ENCODE results near the gene RPS6KA4.

The RPS6KA4 gene

DNA sequence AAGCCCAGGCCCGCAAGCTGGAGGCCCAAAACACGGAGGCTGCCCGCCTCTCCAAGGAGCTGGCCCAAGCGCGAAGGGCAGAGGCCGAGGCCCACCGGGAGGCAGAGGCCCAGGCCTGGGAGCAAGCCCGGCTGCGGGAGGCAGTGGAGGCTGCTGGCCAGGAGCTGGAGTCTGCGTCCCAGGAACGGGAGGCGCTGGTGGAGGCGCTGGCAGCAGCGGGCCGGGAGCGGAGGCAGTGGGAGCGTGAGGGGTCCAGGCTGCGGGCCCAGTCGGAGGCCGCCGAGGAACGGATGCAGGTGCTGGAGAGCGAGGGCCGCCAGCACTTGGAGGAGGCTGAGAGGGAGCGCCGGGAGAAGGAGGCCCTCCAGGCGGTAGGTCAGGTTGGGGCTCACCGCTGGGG, 14.2 kb upstream of the RPS6KA4 start:
- in situ Hi-C loops (cut with HindIII; ENCODE audit: low sequenced_read_pairs), result no loop called here

DNA sequence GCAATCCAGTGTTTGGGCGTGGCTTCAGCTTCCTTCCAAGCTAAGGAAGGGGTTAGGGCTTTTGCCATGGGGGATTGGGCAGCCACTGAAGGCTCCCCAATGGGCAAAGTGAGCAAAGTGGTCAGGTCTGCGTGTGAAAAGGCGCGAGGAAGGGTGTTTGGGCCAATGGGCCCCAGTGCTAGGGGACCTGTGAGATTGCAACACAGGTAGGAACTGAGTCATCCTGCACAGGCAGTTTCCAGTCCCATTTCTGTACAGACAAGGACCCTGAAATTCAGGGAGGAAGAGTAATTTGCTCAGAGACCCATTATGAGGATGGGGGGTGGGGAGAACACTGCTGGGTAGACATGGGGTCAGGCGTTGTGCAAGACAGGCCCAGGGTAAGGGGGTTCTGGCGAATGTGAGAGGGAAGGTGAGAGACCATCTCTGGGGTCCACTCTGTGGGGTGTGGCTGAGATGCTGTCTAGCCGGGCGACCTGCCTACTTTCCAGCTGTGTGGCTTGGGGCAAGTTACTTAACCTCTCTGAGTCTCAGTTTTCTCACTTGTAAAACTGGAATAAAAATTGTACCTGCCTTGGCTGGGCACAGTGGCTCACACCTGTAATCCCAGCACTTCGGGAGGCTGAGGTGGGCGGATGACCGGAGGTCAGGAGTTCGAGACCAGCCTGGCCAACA, 11.6 kb upstream of the RPS6KA4 start:
- in situ Hi-C loops (cut with HindIII; ENCODE audit: low sequenced_read_pairs), result no loop called here

DNA sequence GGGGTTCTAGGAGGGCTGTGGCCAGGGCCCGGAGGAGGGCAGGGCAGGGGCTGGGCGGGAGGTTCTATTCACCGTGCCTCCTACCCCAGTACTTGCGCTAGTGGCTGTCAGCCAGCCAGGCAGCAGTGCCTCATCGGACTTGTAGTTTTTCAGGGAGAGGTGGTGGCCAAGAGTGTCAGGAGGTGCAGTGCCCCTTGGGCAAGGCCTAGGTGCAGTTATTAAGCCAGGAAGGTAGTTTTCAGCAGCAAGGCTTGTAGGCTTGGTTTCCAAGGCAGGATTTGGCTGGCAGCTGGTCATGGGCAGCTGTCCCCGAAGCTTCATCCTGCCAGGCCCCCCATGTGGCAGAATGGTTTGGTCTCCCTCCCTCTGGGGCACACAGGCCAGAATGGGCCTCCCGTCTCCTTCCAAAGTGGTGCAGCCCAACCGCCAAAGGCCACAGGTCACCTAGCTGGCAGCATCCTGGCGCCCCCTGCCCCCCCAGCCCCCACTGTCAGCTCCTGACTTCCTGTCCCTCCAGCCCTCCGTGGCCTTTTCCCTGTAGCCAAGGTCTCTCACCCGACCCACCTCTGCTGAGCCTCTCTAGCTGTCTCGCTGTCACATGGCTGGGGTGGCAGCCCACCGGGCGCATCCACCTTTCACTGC, 10.5 kb upstream of the RPS6KA4 start:
- in situ Hi-C loops (cut with HindIII; ENCODE audit: low sequenced_read_pairs), result no loop called here

DNA sequence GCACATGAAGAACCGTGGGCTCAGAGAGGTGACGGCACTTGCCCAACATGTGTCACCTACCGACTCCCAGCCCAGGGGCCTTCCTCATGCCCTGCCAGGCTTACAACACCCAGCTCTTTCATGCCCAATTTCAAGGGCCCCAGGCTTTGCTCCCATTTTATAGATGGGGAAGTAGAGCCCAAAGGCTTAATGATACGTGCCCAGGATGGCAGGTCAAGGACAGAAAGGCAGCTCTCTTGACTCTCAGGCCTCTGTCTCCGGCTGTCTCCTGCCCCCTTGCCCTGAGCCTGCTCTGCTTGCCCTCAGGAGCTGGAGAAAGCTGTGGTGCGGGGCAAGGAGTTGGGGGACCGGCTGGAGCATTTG, 10.0 kb upstream of the RPS6KA4 start:
- in situ Hi-C loops (cut with HindIII; ENCODE audit: low sequenced_read_pairs), result no loop called here

DNA sequence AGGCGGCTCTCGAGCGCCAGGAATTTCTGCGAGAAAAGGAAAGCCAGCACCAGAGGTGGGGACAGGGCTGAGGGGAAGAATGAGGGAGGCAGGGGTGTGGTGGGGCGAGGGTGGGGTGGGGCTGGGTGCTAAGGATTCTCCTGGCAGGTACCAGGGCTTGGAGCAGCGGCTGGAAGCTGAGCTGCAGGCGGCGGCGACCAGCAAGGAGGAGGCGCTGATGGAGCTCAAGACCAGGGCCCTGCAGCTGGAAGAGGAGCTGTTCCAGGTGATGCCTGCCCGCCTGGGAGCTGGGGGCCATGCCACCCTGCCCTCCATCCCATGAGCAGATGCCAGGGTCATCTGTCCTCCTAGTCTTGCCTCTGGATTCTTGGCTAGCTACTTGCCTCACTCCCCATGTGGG, 9.6 kb upstream of the RPS6KA4 start:
- in situ Hi-C loops (cut with HindIII; ENCODE audit: low sequenced_read_pairs), result no loop called here

DNA sequence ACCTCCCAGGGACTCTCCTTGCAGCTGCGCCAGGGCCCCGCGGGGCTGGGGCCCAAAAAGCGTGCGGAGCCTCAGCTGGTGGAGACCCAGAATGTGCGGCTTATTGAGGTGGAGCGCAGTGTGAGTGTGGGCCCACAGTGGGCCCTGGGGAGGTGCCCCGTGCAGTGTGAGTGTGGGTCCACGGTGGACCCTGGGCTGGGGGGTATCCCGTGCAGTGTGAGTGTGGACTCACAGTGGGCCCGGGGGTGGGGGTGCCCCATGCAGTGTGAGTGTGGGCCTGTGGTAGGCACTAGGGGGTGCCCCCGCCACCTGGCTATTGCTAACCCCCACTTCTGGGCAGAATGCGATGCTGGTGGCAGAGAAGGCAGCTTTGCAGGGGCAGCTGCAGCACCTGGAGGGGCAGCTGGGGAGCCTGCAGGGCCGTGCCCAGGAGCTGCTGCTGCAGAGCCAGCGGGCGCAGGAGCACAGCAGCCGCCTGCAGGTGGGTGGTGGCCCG, 7.8 kb upstream of the RPS6KA4 start:
- in situ Hi-C loops (cut with HindIII; ENCODE audit: low sequenced_read_pairs), result no loop called here

DNA sequence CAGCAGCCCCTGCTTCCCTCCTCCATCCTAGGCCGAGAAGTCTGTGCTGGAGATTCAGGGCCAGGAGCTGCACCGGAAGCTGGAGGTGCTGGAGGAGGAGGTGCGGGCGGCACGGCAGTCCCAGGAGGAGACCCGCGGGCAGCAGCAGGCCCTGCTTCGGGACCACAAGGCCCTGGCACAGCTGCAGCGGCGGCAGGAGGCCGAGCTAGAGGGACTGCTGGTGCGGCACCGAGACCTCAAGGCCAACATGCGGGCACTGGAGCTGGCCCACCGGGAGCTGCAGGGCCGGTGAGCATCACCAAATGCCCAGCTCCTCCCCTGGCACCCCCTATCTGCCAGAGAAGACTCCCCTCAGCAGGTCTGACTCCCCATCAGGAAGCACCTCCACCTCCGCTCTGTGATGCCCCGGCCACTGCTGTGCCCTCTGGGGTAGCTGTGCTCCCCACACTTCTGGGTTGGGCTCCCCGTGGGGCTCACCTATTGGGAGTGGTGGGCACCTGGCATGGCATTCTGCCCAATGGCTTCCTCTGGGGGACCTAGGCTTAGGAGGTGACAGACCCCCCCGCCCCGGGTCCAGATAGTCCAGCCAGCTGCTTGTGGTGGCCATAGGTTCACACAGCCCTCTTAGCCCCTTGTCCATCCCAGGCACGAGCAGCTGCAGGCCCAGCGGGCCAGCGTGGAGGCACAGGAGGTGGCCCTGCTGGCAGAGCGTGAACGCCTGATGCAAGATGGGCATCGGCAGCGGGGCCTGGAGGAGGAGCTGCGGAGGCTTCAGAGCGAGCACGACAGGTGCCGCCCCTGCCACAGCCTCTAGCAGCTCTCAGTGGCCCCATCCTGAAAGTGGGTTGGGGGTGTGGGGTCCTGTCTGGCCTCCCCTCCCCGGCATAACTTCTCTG, 6.6 kb upstream of the RPS6KA4 start:
- in situ Hi-C loops (cut with HindIII; ENCODE audit: low sequenced_read_pairs), result no loop called here

DNA sequence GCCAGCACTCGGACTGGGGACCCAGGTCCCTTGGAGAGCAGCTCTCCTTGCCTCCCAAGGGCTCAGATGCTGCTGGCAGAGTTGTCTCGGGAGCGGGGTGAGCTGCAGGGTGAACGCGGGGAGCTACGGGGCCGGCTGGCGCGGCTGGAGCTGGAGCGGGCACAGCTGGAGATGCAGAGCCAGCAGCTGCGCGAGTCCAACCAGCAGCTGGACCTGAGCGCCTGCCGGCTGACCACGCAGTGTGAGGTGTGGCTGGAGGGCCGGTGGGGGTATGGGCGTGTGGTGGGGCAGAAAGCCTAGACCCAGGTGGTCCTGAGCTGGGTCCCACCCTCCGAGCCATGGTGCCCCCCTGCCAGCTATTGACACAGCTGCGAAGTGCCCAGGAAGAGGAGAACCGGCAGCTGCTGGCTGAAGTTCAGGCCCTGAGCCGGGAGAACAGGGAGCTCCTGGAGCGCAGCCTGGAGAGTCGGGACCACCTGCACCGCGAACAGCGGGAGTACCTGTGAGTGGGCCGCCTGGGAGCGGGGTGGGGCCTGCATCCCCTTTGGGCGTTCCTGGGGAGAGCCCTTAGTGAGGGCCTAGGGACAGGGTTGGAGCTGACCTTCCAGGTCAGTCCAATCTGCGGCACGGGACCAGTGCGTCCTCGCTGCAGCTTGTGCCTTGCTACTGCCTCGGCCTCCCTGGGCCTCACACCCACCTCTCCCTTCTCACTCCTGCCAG, 5.8 kb upstream of the RPS6KA4 start:
- in situ Hi-C loops (cut with HindIII; ENCODE audit: low sequenced_read_pairs), result no loop called here

DNA sequence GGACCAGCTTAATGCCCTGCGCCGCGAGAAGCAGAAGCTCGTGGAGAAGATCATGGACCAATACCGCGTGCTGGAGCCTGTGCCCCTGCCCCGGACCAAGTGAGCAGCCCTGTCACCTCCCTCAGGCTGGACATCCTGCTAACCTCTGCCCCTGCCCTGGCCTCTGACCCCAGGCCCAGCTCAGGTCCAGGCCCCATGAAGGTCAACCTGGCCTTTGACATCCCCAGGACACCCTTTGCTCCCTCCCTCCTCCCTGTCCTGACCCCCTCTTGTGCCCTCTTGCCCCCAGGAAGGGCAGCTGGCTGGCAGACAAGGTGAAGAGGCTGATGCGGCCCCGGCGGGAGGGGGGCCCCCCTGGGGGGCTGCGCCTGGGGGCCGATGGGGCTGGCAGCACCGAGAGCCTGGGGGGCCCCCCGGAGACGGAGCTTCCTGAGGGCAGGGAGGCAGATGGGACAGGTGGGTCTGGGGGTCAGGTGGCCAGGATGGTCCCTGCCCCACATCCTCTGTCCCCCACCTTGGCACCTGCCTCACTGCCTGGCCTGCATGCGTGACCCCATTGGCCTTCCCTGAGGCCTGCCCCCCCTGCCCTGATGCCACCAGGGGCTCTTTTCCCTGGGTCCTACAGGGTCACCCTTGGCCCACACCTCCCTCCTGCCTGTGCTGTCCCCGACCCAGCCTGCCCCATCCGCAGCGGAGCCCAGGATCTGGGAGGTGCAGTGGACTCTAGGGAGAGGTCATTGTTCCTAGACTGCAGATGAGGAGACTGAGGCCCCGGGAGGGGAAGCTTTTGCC, 5.1 kb upstream of the RPS6KA4 start:
- in situ Hi-C loops (cut with HindIII; ENCODE audit: low sequenced_read_pairs), result no loop called here

DNA sequence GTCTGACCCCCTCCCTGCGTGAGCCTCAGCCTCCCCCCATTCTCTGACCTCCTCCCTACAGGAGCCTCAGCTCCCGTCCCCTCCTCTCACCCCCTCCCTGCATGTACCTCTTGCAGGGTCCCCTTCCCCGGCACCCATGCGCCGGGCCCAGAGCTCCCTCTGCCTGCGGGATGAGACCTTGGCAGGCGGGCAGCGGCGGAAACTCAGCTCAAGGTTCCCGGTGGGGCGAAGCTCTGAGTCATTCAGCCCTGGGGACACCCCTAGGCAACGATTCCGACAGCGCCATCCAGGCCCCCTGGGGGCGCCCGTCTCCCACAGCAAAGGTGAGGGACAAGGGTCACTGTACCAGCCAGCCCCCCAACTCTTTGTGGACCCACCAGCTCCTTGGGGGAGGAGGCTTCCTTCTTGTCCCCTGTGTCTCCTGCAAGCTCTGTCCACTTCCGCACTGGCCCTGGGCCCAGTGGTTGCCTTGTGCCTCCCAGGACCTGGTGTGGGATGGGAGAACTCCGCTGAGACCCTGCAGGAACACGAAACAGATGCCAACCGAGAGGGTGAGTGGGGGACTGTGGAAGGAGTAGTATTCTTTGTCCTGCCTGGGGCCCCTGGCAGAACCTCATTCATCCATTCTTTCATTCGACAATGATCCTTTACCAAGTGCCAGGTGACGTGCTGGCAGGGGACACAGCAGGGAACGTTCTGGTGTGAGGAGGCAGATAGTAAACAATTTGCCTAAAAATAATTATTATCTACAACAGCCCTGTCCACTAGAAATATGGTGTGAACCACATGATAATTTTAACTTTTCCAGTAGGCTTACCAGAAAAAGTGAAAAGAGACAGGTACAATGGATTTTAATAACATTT, 3.7 kb upstream of the RPS6KA4 start:
- in situ Hi-C loops (cut with HindIII; ENCODE audit: low sequenced_read_pairs), result no loop called here

DNA sequence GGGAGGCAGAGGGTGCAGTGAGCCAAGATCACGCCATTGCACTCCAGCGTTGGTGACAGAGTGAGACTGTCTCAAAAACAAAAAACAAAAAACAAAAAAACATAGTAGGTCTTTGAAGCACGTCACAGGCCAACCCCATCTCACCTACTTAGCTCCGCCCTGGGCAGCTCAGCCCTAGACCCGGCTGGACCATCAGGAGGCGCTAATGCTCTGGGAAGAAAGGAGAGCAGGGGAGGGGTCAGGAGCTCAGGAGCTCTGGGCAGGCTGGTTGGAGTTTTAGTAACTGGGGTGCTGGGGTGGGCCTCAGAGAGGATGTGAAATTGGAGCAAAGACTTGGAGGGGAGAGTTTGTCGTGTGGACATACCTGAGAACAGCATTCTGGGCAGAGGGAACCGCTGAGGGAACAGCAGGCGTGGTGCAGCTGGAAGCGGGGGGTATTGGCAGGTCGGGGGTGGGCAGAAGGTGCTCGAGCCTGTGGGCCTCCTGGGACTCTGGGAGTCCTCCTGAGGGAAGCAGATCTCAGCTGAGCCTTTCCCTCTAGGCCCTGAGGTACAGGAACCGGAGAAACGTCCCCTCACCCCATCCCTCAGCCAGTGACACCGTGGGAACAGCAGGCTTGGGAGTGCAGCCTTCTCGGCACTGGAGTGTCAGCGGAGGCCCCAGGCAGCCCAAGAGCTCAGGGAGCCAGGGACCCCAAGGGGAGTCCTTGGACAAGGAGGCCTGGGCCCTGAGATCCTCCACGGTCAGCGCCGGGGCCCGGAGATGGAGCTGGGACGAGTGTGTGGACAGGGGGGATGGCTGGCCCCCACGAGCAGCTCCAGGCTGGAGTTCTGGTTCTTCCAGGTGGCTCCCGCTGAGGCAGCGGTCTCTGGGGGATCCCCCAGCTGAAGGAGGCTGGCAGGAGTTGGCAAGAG, 2.2 kb upstream of the RPS6KA4 start:
- in situ Hi-C loops (cut with HindIII; ENCODE audit: low sequenced_read_pairs), result no loop called here

DNA sequence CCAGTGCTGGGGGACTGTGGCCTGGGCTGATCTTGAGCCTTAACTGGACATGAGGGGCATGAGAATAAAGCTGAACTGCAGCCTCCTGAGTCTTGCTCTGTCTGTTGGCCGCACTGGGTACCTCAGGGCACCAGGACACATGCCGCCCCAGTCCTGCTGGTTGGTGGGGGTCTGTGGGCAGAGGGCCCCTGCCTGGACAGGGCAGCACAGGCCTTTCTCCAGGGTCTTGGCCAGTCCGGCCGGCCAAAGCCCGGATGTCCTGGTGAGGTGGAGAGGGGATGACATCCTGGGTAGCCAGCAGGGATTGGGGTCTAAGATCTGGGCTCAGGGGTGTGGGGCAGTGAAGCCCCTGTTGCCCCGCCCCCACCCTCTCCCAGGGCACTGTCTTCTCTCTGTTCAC, 1.5 kb upstream of the RPS6KA4 start:
- in situ Hi-C loops (cut with HindIII; ENCODE audit: low sequenced_read_pairs), result no loop called here

DNA sequence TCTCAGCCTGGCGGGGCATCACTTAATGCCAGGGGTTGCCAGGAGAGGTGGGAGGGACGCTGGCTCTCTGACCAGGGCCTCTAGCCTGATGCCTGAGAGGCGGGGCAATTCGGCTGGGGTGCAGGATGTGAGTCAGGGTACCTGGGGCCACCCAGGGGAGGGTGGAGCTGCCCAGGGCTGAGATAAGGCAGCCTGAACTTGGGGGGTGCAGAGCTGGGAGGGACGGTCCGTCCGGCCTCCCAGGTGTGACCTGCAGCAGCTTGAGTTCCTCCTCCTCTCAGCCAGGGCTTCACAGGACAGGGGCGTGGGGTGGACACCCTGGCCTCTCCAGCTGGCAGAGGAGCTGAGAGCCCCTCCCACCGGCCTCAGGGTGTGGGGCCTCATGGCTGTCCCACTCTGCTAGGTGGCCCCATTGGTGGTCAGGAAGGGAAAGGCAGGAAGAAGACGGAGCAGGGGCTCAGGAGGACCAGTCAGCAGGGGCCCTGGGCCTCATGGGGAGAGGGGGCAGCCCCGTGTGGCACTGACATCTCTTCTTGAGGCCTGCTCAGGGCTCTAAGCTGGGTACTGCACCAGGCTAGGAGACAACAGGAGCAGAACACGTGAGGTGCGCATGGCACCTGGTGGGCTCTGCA, 942 bp upstream of the RPS6KA4 start:
- in situ Hi-C loops (cut with HindIII; ENCODE audit: low sequenced_read_pairs), result no loop called here

DNA sequence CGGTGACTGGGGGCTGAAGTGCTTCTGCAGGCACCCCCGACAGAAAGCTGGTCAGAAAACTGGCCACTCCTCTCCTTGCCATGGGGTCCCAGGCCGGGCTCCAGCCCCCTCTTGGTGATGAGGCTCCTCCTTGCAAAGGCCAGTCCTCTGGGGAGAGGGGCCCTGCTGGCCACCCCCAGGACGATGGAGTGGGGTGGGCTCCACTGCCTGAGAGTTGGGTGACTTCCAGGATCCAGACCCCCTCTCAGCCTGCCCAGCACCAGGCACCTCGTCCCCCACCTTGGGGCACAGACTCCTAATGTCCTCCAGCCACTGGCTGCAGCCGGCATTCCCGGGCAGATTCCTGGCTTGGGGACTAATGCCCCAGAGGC, 441 bp upstream of the RPS6KA4 start:
- in situ Hi-C loops (cut with HindIII; ENCODE audit: low sequenced_read_pairs), result no loop called here

DNA sequence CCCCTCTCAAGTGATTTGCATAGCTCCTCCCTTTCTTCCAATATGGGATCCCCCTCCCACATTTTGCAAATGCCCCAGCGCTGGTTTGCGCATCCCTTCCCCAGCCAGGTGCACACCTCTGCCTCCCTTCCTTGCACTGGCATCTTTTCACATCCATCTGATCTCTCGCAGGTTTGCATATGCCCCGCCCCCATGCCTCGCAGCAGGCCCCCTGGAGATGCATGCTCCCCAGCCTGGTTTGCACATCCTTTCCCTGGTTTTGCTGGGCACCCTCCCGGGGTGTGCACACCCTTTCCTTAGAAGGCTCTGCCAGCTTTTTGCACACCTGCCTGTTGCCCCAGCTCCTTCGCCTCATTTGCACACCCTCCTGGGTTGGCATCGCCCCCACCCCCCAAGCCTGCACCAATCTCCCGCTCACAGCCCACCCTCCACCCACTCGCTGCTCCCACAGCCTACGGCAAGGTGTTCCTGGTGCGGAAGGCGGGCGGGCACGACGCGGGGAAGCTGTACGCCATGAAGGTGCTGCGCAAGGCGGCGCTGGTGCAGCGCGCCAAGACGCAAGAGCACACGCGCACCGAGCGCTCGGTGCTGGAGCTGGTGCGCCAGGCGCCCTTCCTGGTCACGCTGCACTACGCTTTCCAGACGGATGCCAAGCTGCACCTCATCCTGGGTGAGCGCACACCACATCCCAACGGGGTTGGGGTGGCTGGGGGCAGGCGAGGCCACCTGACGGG, 917 bp downstream of the RPS6KA4 start:
- in situ Hi-C loops (cut with HindIII; ENCODE audit: low sequenced_read_pairs), result no loop called here

DNA sequence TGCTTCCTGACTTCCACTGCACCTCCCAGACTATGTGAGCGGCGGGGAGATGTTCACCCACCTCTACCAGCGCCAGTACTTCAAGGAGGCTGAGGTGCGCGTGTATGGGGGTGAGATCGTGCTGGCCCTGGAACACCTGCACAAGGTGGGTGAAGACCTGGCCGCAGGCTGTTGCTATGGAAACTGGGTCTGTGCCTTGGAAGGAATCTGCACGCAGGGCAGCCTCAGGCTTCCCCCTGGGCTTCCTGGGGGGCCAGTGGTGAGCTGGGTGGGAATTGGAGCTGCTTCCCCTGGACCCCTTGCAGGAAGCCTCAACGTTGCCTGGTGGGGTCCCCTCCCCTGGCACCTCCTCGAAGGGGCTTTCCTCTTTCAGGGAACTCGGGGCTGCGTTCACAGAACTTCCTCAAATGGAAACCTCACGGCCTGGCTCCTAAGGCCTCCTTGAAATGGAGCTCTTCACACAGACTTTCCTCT, 1.5 kb downstream of the RPS6KA4 start:
- in situ Hi-C loops (cut with HindIII; ENCODE audit: low sequenced_read_pairs), result no loop called here

DNA sequence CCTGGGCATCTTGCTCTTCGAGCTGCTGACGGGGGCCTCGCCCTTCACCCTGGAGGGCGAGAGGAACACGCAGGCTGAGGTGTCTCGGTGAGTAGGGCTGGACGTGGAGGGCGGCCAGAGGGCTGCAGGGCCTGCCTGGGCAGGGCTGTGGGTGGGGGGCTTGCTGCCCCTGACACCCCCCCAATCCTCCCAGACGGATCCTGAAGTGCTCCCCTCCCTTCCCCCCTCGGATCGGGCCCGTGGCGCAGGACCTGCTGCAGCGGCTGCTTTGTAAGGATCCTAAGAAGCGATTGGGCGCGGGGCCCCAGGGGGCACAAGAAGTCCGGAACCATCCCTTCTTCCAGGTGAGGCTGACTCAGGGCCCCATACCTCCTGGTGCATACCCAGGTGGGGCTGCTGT, 2.7 kb downstream of the RPS6KA4 start:
- in situ Hi-C loops (cut with HindIII; ENCODE audit: low sequenced_read_pairs), result no loop called here

Measured in endothelial cell of hepatic sinusoid (primary cell).